GM12865 (cell line): Measurements from ENCODE around the gene GASK1A.
A peak's percentile ranks its signal among the peaks of the same experiment; 100 is the strongest.

Experiments
- DNase-seq: peaks from one replicate; pipeline ENCODE4 v3.0.0; 2010; ENCODE audit warnings: low read depth
- H3K4me3 ChIP-seq: 2 replicates; pipeline ENCODE4 v1.5.1; 2011; ENCODE audit warnings: mild to moderate bottlenecking, low read depth, low read length, control low read depth
- TF ChIP-seq, protein P1 (sequence below): IDR thresholded peaks from 2 replicates; pipeline ENCODE4 v1.5.1; 2011; ENCODE audit warnings: low read length, control low read depth, low read depth, inconsistent platforms; ENCODE audit not compliant: insufficient read depth; ENCODE audit errors: missing control alignments

GASK1A gene

DNA sequence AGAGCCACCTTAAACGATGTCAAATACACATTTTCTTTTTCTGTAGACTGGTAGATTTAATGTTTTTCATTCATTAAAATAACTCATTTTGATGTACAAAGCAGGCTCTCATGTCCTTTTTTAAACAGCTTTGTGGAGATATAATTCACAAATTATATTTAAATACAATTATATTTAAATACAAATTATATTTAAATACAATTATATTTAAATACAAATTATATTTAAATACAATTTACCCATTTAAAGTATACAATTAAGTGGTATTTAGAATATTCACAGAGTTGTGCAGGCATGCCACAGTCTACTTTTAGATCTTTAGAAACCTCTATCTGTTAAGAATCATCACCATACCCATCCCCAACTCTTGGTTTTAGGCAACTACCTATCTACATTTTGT is 36.4 kb upstream of the GASK1A start:
- DNase-seq, result no peak
- H3K4me3 ChIP-seq, result no peak overlapping the region
- TF ChIP-seq, protein P1, sequence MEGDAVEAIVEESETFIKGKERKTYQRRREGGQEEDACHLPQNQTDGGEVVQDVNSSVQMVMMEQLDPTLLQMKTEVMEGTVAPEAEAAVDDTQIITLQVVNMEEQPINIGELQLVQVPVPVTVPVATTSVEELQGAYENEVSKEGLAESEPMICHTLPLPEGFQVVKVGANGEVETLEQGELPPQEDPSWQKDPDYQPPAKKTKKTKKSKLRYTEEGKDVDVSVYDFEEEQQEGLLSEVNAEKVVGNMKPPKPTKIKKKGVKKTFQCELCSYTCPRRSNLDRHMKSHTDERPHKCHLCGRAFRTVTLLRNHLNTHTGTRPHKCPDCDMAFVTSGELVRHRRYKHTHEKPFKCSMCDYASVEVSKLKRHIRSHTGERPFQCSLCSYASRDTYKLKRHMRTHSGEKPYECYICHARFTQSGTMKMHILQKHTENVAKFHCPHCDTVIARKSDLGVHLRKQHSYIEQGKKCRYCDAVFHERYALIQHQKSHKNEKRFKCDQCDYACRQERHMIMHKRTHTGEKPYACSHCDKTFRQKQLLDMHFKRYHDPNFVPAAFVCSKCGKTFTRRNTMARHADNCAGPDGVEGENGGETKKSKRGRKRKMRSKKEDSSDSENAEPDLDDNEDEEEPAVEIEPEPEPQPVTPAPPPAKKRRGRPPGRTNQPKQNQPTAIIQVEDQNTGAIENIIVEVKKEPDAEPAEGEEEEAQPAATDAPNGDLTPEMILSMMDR, result no peak

DNA sequence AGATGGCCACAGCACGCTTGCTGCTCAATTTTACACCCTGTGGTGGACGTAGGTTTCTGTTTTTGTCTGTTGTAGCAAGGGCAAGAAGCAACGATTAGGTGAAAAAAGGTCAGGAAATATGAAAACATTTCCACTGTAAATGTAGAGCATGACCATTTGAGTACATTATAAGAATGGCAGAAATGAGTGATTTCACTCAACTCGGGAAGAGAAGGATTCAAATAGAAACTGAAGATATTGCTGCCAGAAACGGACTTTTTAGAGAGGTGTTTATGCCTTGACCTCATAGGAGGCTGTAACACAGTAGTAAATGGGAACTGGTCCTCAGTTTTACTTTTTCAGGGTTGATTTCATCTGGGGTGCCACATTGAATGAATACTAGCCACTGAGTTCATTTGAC is 33.1 kb upstream of the GASK1A start:
- no peak for DNase-seq
- TF ChIP-seq, protein P1, result no peak

DNA sequence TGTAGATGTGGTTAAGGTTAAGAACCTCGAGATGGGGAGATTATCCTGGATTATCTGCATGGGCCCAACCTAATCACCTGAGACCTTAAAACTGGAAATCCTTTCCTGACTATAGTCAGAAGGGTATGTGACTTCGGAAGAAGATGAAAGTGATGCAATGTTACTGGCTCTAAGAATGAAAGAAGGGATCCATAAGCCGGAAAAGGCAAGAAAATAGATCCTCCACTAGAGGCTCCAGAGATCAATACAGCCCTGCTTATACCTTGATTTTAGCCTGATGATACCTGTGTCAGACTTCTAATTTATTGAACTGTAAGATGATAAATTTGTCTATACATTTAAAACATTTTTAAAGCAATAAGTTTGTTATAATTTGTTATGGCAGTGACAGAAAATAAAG is 21.5 kb upstream of the GASK1A start:
- TF ChIP-seq, protein P1, result no peak
- H3K4me3 ChIP-seq, result no peak overlapping the region
- DNase-seq, result no peak

More for the DNA sequence above, 33.1 kb upstream of the GASK1A start:
- no peak overlapping the region for H3K4me3 ChIP-seq

DNA sequence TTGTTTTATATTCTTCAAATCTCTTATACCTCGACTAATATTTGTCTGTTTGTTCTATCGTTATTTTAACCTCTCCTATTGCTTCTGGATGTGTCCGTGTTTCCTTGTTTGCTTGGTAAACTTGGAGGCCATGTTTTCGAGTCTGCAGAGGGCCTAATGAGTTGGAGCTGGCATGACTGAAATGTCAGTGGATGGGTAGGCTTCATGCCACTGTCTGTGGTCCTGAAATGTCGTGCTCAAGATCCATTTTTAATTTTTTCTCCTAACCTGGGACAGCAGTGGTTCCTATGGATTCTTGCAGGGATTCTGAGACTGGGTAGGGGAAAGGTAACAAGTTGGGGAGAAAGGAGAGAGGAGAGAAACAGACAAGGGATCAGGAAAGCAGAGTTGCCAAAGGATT is 18.8 kb upstream of the GASK1A start:
- DNase-seq, result no peak
- H3K4me3 ChIP-seq, result no peak overlapping the region
- TF ChIP-seq, protein P1, result no peak

DNA sequence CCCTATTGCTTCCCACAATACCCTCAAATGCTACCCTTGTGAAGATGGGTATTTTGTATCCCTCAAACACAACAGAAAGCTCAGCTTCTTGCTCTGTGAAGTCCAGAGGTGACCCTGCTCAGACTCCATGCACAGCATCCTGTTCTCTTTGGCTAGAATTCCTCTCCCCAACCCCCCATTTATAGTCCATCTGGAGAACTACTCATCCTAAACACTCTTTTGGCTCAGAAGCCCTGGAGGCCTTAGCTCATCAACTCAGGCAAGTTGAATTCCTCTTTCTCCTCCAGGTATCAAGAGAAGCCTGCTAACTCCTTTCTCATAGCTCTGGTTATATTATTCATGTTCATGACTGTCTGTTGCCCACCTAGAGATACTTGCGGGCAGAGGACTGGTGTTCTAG is 18.3 kb upstream of the GASK1A start:
- TF ChIP-seq, protein P1, result no peak
- DNase-seq, result no peak

DNA sequence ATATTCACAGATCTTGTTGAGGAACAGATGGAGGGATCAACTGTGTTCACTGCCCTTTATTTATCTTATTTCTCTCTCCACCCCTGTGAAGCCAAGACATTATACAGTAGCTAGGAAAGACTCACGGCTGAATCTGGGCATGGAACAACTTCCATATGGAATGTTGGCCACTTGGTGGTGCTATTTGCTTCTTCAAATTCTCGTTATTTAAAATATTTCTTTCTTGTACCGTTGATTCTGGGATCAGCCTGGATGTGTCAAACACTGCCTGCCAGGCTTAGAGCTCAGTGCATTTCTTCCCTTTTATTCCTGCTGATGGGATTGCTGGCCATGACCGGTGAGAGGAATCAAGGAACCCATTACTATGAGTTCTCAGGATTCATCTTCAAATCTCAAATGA is 17.5 kb upstream of the GASK1A start:
- H3K4me3 ChIP-seq, result no peak overlapping the region
- TF ChIP-seq, protein P1, result peak; percentile 33
- peak; percentile 28 for DNase-seq

More for the DNA sequence above, 18.3 kb upstream of the GASK1A start:
- no peak overlapping the region for H3K4me3 ChIP-seq

DNA sequence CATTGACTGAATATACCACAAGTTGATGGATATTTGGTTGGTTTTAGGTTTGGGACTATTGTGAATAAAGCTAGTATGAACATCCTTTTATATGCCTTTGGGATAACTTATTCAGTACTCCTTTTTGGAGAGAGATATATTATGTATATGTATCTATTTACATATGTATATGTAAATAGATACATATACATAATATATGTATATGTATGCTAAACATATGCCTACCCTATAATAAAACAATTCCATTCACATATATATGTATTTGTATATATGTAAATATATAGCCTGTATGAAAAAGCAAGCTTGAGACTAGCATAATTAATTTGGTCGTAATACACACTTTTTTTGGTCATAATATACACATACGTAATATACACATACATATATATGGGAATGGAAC is 15.8 kb upstream of the GASK1A start:
- H3K4me3 ChIP-seq, result no peak overlapping the region
- no peak for DNase-seq
- TF ChIP-seq, protein P1, result no peak
